ENCODE data around the gene MUC15. TPM values are rescaled to one million over a fixed set of nuclear protein-coding genes. Genes with fewer than 3 reads are reported as not detected.

The MUC15 gene
- total RNA-seq, 1 donor from 2014 or later = not detected

- H3K36me3 Mint-ChIP-seq (ENCODE audit: low read depth) = no peaks in the 10 kb centered on the region
- TF ChIP-seq, protein P1, sequence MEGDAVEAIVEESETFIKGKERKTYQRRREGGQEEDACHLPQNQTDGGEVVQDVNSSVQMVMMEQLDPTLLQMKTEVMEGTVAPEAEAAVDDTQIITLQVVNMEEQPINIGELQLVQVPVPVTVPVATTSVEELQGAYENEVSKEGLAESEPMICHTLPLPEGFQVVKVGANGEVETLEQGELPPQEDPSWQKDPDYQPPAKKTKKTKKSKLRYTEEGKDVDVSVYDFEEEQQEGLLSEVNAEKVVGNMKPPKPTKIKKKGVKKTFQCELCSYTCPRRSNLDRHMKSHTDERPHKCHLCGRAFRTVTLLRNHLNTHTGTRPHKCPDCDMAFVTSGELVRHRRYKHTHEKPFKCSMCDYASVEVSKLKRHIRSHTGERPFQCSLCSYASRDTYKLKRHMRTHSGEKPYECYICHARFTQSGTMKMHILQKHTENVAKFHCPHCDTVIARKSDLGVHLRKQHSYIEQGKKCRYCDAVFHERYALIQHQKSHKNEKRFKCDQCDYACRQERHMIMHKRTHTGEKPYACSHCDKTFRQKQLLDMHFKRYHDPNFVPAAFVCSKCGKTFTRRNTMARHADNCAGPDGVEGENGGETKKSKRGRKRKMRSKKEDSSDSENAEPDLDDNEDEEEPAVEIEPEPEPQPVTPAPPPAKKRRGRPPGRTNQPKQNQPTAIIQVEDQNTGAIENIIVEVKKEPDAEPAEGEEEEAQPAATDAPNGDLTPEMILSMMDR (conservative IDR thresholded peaks at IDR 0.05) = no peak
- no peak overlapping the region for H3K27ac Mint-ChIP-seq (ENCODE audit: unreplicated experiment)
- no peaks in the 10 kb centered on the region for H3K27me3 Mint-ChIP-seq (ENCODE audit: low read depth)
- DNase-seq (ENCODE audit: low read depth, low spot score) = no peak
- H3K9me3 Mint-ChIP-seq = no peaks in the 10 kb centered on the region
- peaks cover 16% of the 10 kb centered on the region for H3K4me1 Mint-ChIP-seq
- no peak overlapping the region for H3K4me3 Mint-ChIP-seq
Observed at GRCh38 chr11:26578998-26579661, 7.1 kb upstream of the MUC15 start.

- peaks cover 16% of the 10 kb centered on the region for H3K4me1 Mint-ChIP-seq
- H3K27me3 Mint-ChIP-seq (ENCODE audit: low read depth) = no peaks in the 10 kb centered on the region
- no peak overlapping the region for H3K4me3 Mint-ChIP-seq
- H3K9me3 Mint-ChIP-seq = no peaks in the 10 kb centered on the region
- no peak overlapping the region for H3K27ac Mint-ChIP-seq (ENCODE audit: unreplicated experiment)
- TF ChIP-seq, protein P1 (conservative IDR thresholded peaks at IDR 0.05) = no peak
- no peak for DNase-seq (ENCODE audit: low read depth, low spot score)
- H3K36me3 Mint-ChIP-seq (ENCODE audit: low read depth) = no peaks in the 10 kb centered on the region
Observed at GRCh38 chr11:26575946-26576345, 3.9 kb upstream of the MUC15 start.

GRCh38 chr11:26573896-26574295 is 1.8 kb upstream of the MUC15 start:
- TF ChIP-seq, protein P1 (conservative IDR thresholded peaks at IDR 0.05) = no peak
- Mint-ChIP-seq H3K27ac (ENCODE audit: unreplicated experiment) (no peak overlapping the region), H3K4me1 (peaks cover 3% of the 10 kb centered on the region), H3K4me3 (no peak overlapping the region), H3K36me3 (ENCODE audit: low read depth) (no peaks in the 10 kb centered on the region), H3K9me3 (no peaks in the 10 kb centered on the region), H3K27me3 (ENCODE audit: low read depth) (peaks cover 2% of the 10 kb centered on the region)
- no peak for DNase-seq (ENCODE audit: low read depth, low spot score)

- TF ChIP-seq, protein P1 (conservative IDR thresholded peaks at IDR 0.05) = no peak
- no peak for DNase-seq (ENCODE audit: low read depth, low spot score)
- no peak overlapping the region for H3K27ac Mint-ChIP-seq (ENCODE audit: unreplicated experiment)
- no peaks in the 10 kb centered on the region for H3K9me3 Mint-ChIP-seq
- H3K4me3 Mint-ChIP-seq = no peak overlapping the region
- H3K4me1 Mint-ChIP-seq = no peaks in the 10 kb centered on the region
- no peaks in the 10 kb centered on the region for H3K36me3 Mint-ChIP-seq (ENCODE audit: low read depth)
- H3K27me3 Mint-ChIP-seq (ENCODE audit: low read depth) = peaks cover 2% of the 10 kb centered on the region
Observed at GRCh38 chr11:26572770-26573402, 823 bp upstream of the MUC15 start.

GRCh38 chr11:26569646-26570045 is 2.4 kb downstream of the MUC15 start:
- no peak overlapping the region for H3K4me3 Mint-ChIP-seq
- TF ChIP-seq, protein P1 (conservative IDR thresholded peaks at IDR 0.05) = no peak
- no peak for DNase-seq (ENCODE audit: low read depth, low spot score)
- peaks cover 2% of the 10 kb centered on the region for H3K27me3 Mint-ChIP-seq (ENCODE audit: low read depth)
- H3K27ac Mint-ChIP-seq (ENCODE audit: unreplicated experiment) = no peak overlapping the region
- no peaks in the 10 kb centered on the region for H3K9me3 Mint-ChIP-seq
- no peaks in the 10 kb centered on the region for H3K4me1 Mint-ChIP-seq
- H3K36me3 Mint-ChIP-seq (ENCODE audit: low read depth) = no peaks in the 10 kb centered on the region
